H1 (cell line): ENCODE measurements around the gene WBP1. TPM values are rescaled to one million over a fixed set of nuclear protein-coding genes. Genes with fewer than 3 reads are reported as not detected.
A peak's percentile ranks its signal among the peaks of the same experiment; 100 is the strongest.

ENCODE experiments used
- CTCF ChIA-PET: fragments of 300-600 bp; sonication (Branson Sonifier 250); formaldehyde crosslinking; loops from one replicate; lab custom pipeline; 2021; ENCODE audit not compliant: partially characterized antibody; lab: Charles Lee
- POLR2A ChIA-PET: fragments of 300-600 bp; sonication (Branson Sonifier 250); formaldehyde crosslinking; loops from one replicate; lab custom pipeline; 2021; ENCODE audit warnings: inconsistent platforms; ENCODE audit not compliant: partially characterized antibody; lab: Charles Lee
- DNase-seq, 2 experiments: peaks; one replicate each; pipeline versions ENCODE4 v3.0.0 to v3.0.0-alpha.2; 2010 to 2022; ENCODE audit warnings: low spot score in 2 of 2, low read depth in 1 of 2, mixed read lengths in 1 of 2
- FAIRE-seq: peaks from 2 replicates; lab custom pipeline; 2011; peaks lifted over from hg19 to GRCh38; lab: Jason Lieb, UNC
- H2AFZ ChIP-seq: 2 replicates; pipeline ENCODE4 v1.8.1; 2012; ENCODE audit warnings: low read length, inconsistent platforms
- H2AK5ac ChIP-seq: 2 replicates; pipeline ENCODE4 v1.6.1; 2013; ENCODE audit warnings: low read depth, low read length
- H2BK120ac ChIP-seq: replicated peaks from 2 replicates; pipeline ENCODE3; 2013; ENCODE audit warnings: low read depth, low read length, inconsistent platforms
- H2BK12ac ChIP-seq: 2 replicates; pipeline ENCODE4 v1.6.1; 2013; ENCODE audit warnings: low read depth, low read length
- H2BK15ac ChIP-seq: 2 replicates; pipeline ENCODE4 v1.6.1; 2013; ENCODE audit warnings: low read length
- H2BK20ac ChIP-seq: 2 replicates; pipeline ENCODE4 v1.6.1; 2013; ENCODE audit warnings: low read length
- H2BK5ac ChIP-seq: 2 replicates; pipeline ENCODE4 v1.6.1; 2013; ENCODE audit warnings: low read depth, low read length
- H3K14ac ChIP-seq: 2 replicates; pipeline ENCODE4 v1.6.1; 2013; ENCODE audit warnings: inconsistent platforms; ENCODE audit not compliant: insufficient read length
- H3K18ac ChIP-seq: 2 replicates; pipeline ENCODE4 v1.6.1; 2013; ENCODE audit warnings: low read length; ENCODE audit errors: extremely low read depth
- H3K23ac ChIP-seq: 2 replicates; pipeline ENCODE4 v1.6.1; 2013; ENCODE audit warnings: inconsistent platforms; ENCODE audit not compliant: insufficient read length
- H3K23me2 ChIP-seq: 2 replicates; pipeline ENCODE4 v1.6.1; 2013; ENCODE audit warnings: low read depth, low read length
- H3K27ac ChIP-seq: 2 replicates; pipeline ENCODE4 v1.6.1; 2011; ENCODE audit warnings: low read depth, low read length, inconsistent platforms
- H3K27me3 ChIP-seq, 4 experiments: replicated peaks in 1 of 4; 1 replicate in 1 of 4; 2 replicates in 3 of 4; pipeline versions ENCODE4 v1.6.1 to v1.8.1; 2011 to 2013; ENCODE audit warnings: low read length in 3 of 4, mild to moderate bottlenecking in 3 of 4, inconsistent platforms in 2 of 4, mixed read lengths in 2 of 4, moderate library complexity in 1 of 4; ENCODE audit not compliant: control insufficient read depth in 3 of 4, insufficient read depth in 3 of 4; ENCODE audit errors: extremely low read depth in 1 of 4
- H3K36me3 ChIP-seq, 4 experiments: 2 replicates each; pipeline versions ENCODE4 v1.6.1 to v1.8.1; 2011 to 2013; ENCODE audit warnings: mild to moderate bottlenecking in 4 of 4, low read length in 3 of 4, moderate library complexity in 2 of 4, control low read depth in 1 of 4, inconsistent platforms in 1 of 4; ENCODE audit not compliant: insufficient read depth in 4 of 4, control insufficient read depth in 2 of 4
- H3K4ac ChIP-seq: replicated peaks from 2 replicates; pipeline ENCODE3; 2013; ENCODE audit warnings: low read length, low read depth, mixed read lengths, inconsistent platforms; ENCODE audit not compliant: insufficient read length
- H3K4me1 ChIP-seq, 4 experiments: replicated peaks in 1 of 4; 1 replicate in 1 of 4; 2 replicates in 3 of 4; pipeline versions ENCODE4 v1.6.1 to v1.8.1; 2011 to 2013; ENCODE audit warnings: low read length in 3 of 4, inconsistent platforms in 2 of 4, mixed read lengths in 1 of 4; ENCODE audit not compliant: insufficient read depth in 4 of 4, control insufficient read depth in 3 of 4
- H3K4me2 ChIP-seq, 2 experiments: 2 replicates each; pipeline versions ENCODE4 v1.6.1 to v1.8.1; 2011 to 2013; ENCODE audit warnings: low read depth in 2 of 2, low read length in 2 of 2, control low read depth in 1 of 2, inconsistent platforms in 1 of 2, mild to moderate bottlenecking in 1 of 2; ENCODE audit not compliant: insufficient read depth in 1 of 2
- H3K4me3 ChIP-seq, 4 experiments: fragments of 200-600, 300-600 bp in 1 of 4; sonication (generic), shearing (Covaris generic), sonication (Bioruptor Twin) in 1 of 4; 2 replicates each; pipeline versions ENCODE4 v1.5.1 to v1.8.1; 2011 to 2016; ENCODE audit warnings: low read length in 4 of 4, low read depth in 3 of 4, control low read depth in 2 of 4, inconsistent platforms in 2 of 4, mild to moderate bottlenecking in 2 of 4, mixed read lengths in 1 of 4, moderate library complexity in 1 of 4; ENCODE audit not compliant: insufficient read depth in 2 of 4; ENCODE audit errors: extremely low read depth in 1 of 4
- H3K56ac ChIP-seq: replicated peaks from 2 replicates; pipeline ENCODE3; 2013; ENCODE audit warnings: low read depth, mild to moderate bottlenecking, mixed read lengths, low read length, inconsistent platforms; ENCODE audit not compliant: insufficient read length
- H3K79me1 ChIP-seq: 2 replicates; pipeline ENCODE4 v1.6.1; 2013; ENCODE audit warnings: low read depth, low read length, control low read depth
- H3K79me2 ChIP-seq, 2 experiments: 2 replicates each; pipeline versions ENCODE4 v1.6.1 to v1.8.1; 2012 to 2013; ENCODE audit warnings: low read length in 2 of 2, mild to moderate bottlenecking in 2 of 2, inconsistent platforms in 1 of 2; ENCODE audit not compliant: insufficient read depth in 2 of 2, control insufficient read depth in 1 of 2
- H3K9ac ChIP-seq, 4 experiments: replicated peaks in 1 of 4; 1 replicate in 1 of 4; 2 replicates in 3 of 4; pipeline versions ENCODE4 v1.6.1 to v1.8.1; 2011 to 2013; ENCODE audit warnings: low read depth in 3 of 4, low read length in 3 of 4, control low read depth in 2 of 4, mild to moderate bottlenecking in 2 of 4, moderate library complexity in 2 of 4, inconsistent platforms in 1 of 4; ENCODE audit errors: extremely low read depth in 1 of 4
- H3K9me3 ChIP-seq, 2 experiments: 2 replicates each; pipeline versions ENCODE4 v1.6.1 to v1.8.1; 2012 to 2013; ENCODE audit warnings: mild to moderate bottlenecking in 2 of 2, moderate library complexity in 2 of 2, control low read depth in 1 of 2, inconsistent platforms in 1 of 2, low read depth in 1 of 2, low read length in 1 of 2, mixed read lengths in 1 of 2; ENCODE audit not compliant: insufficient read depth in 2 of 2
- H4K20me1 ChIP-seq, 2 experiments: replicated peaks in 1 of 2; 2 replicates each; pipeline versions ENCODE3 to v1.8.1; 2011 to 2013; ENCODE audit warnings: inconsistent platforms in 2 of 2, low read length in 2 of 2, mild to moderate bottlenecking in 1 of 2; ENCODE audit not compliant: insufficient read depth in 2 of 2, control insufficient read depth in 1 of 2
- H4K5ac ChIP-seq: 2 replicates; pipeline ENCODE4 v1.6.1; 2013; ENCODE audit warnings: low read length, low read depth, mixed read lengths, inconsistent platforms; ENCODE audit not compliant: insufficient read length
- H4K8ac ChIP-seq: 2 replicates; pipeline ENCODE4 v1.8.0; 2013; ENCODE audit warnings: mild to moderate bottlenecking, moderate library complexity, low read length, inconsistent platforms; ENCODE audit not compliant: insufficient read depth; ENCODE audit errors: extremely low read depth
- H4K91ac ChIP-seq: replicated peaks from 2 replicates; pipeline ENCODE3; 2013; ENCODE audit warnings: low read length, mixed read lengths, inconsistent platforms; ENCODE audit not compliant: insufficient read length
- KDM4A ChIP-seq: IDR thresholded peaks from one replicate; pipeline ENCODE4 v1.7.1; 2012; ENCODE audit warnings: low read depth, mild to moderate bottlenecking, moderate library complexity, low read length, inconsistent platforms; ENCODE audit not compliant: severe bottlenecking
- KDM5A ChIP-seq: fragments of 200-600 bp; IDR thresholded peaks from 2 replicates; pipeline ENCODE4 v1.7.1; 2012; ENCODE audit warnings: mild to moderate bottlenecking, low read length, inconsistent platforms, mixed read lengths
- RAD21 ChIP-seq, 2 experiments: IDR thresholded peaks in 1 of 2; conservative IDR thresholded peaks in 1 of 2; 2 replicates each; pipeline ENCODE4 v1.6.1; 2011; ENCODE audit warnings: low read depth in 2 of 2, low read length in 2 of 2, improper control_type of control experiment in 1 of 2, inconsistent platforms in 1 of 2, mild to moderate bottlenecking in 1 of 2, moderate library complexity in 1 of 2
- TAF7 ChIP-seq: optimal IDR thresholded peaks from 2 replicates; pipeline ENCODE3; 2011; ENCODE audit warnings: low read depth, mild to moderate bottlenecking, inconsistent platforms, low read length, moderate library complexity, borderline replicate concordance
- TCF12 ChIP-seq: IDR thresholded peaks from 2 replicates; pipeline ENCODE4 v1.6.1; 2011; ENCODE audit warnings: low read depth, mild to moderate bottlenecking, low read length
- WGBS, 2 experiments: shearing (Covaris generic) in 1 of 2; methylation state at CpG; one replicate each; pipeline versions ENCODE4 v1.1.6 to v1.1.7; 2013 to 2015; ENCODE audit warnings: low lambda C conversion rate in 2 of 2, mixed read lengths in 2 of 2, inconsistent platforms in 1 of 2, low coverage in 1 of 2, missing lambda C conversion rate in 1 of 2; ENCODE audit not compliant: insufficient replicate concordance in 2 of 2, insufficient coverage in 1 of 2, insufficient read length in 1 of 2; ENCODE audit errors: extremely low coverage in 1 of 2, missing lambda C conversion rate in 1 of 2; 5-methylcytosine and 5-hydroxymethylcytosine counted together
- polyA plus RNA-seq, 7 experiments: library from polyadenylated mRNA; depleted of rRNA in 3 of 7; stranded (reverse) in 5 of 7; unstranded in 2 of 7; fragments of >200 nt in 5 of 7; fragments of 200-250 nt in 2 of 7; gene quantifications; 1 replicate in 5 of 7; 2 replicates in 1 of 7; 4 replicates in 1 of 7; pipeline versions ENCODE4 v1.2.1 to v1.2.3, GENCODE V29; 2011 to 2013; ENCODE audit warnings: missing spikeins in 2 of 7, mixed read lengths in 2 of 7
- total RNA-seq: library from RNA; stranded (reverse); fragmentation: NEBNext Ultra II Directional; extraction: Animal tissue kit (Norgen Biotek cat#: 25700); gene quantifications from 2 replicates; pipeline ENCODE4 v1.2.1, GENCODE V29; 2021

WBP1 gene
- total and polyA plus RNA-seq, 2 of the 8 experiments (the other 6 are each of a cell fraction or from before 2014, with no cell fraction given): 57.2 to 190 TPM

- DNase-seq (no peak), FAIRE-seq (no peak)
- no peak overlapping the region for H4K5ac ChIP-seq
- H3K9ac ChIP-seq: no peak overlapping the region
- H3K79me2 ChIP-seq: peaks cover 0 to 3% of the 10 kb centered on the region in 2 experiments; a peak in 1 of 4 replicates
- CTCF ChIA-PET: interaction anchor here (0.8 to 3.5 kb wide), 12 partner anchors 9 to 112 kb away, joined by 3 to 20 read pairs (median 4); partner anchors contain the start of genes CCDC142, DQX1, TLX2 and TTC31
- H2BK20ac ChIP-seq: no peak overlapping the region
- H2BK5ac ChIP-seq: no peak overlapping the region
- no peak overlapping the region for H3K18ac ChIP-seq
- H4K8ac ChIP-seq: no peak overlapping the region
- no peaks in the 10 kb centered on the region for H3K9me3 ChIP-seq
- peak overlapping the region in 1 of 2 experiments; percentile 78; a peak in 1 of 4 replicates for H3K4me2 ChIP-seq
- peaks cover 51 to 80% (median 76%) of the 10 kb centered on the region in 4 experiments for H3K27me3 ChIP-seq
- H2BK12ac ChIP-seq: no peak overlapping the region
- 79% methylated on average over 3 of the region's 3 CpGs; no CpG with 5 or more reads in 1 of the 2 experiments for WGBS, 2 experiments
- no peak overlapping the region for H2BK120ac ChIP-seq
- H3K4ac ChIP-seq: no peak overlapping the region
- peaks cover 0 to 9% (median 4%) of the 10 kb centered on the region in 4 experiments; a peak in 6 of 8 replicates for H3K36me3 ChIP-seq
- H3K56ac ChIP-seq: no peak overlapping the region
- H3K79me1 ChIP-seq: no peaks in the 10 kb centered on the region
- H3K4me3 ChIP-seq: peak overlapping the region in 1 of 4 experiments; percentile 65; a peak in 1 of 8 replicates
- POLR2A ChIA-PET: interaction anchor here (1.1 to 9.4 kb wide), 14 partner anchors 9 to 83 kb away, joined by 3 to 73 read pairs (median 6); partner anchors contain the start of genes AUP1, CCDC142, DQX1 and HTRA2
- no peak overlapping the region for H2AFZ ChIP-seq
- no peak overlapping the region for H3K23ac ChIP-seq
- peaks cover 26% of the 10 kb centered on the region for H3K23me2 ChIP-seq
- H3K14ac ChIP-seq: no peak overlapping the region
- TF ChIP-seq RAD21 (IDR thresholded peaks at IDR 0.05 in 1 of 2, conservative IDR thresholded peaks at IDR 0.05 in 1 of 2; ENCODE audit: low read depth in 2 of 2, low read length in 2 of 2) (no peak), TAF7 (peak; percentile 28), KDM5A (no peak), KDM4A (no peak), TCF12 (no peak)
- H2BK15ac ChIP-seq: no peak overlapping the region
- H3K27ac ChIP-seq: no peak overlapping the region
- H3K4me1 ChIP-seq: peaks cover 10 to 47% (median 35%) of the 10 kb centered on the region in 4 experiments
- H2AK5ac ChIP-seq: no peak overlapping the region
- peaks cover 0 to 12% of the 10 kb centered on the region in 2 experiments for H4K20me1 ChIP-seq
- no peak overlapping the region for H4K91ac ChIP-seq
Measured at GRCh38 chr2:74504591-74504990, 46.4 kb downstream of the WBP1 start.
